RWPE2 (cell line): ENCODE results near the gene PDE7B.

Experiments
- ATAC-seq: fragments of 200-7000 bp; cut with Tn5 transposase; 3 replicates; pipeline ENCODE4 v1.9.1; 2021; ENCODE audit warnings: low read depth
- DNase-seq: peaks from one replicate; pipeline ENCODE4 v3.0.0-alpha.2; 2020; ENCODE audit warnings: low spot score
- H3K27ac ChIP-seq: fragments of 450-650 bp; 2 replicates; pipeline ENCODE4 v1.5.1; 2017; ENCODE audit warnings: mild to moderate bottlenecking; ENCODE audit not compliant: poor library complexity, severe bottlenecking
- H3K27me3 ChIP-seq: fragments of 250-450 bp; sonication (Bioruptor Pico); 2 replicates; pipeline ENCODE4 v1.5.1; 2021; ENCODE audit warnings: mild to moderate bottlenecking, moderate library complexity; ENCODE audit not compliant: insufficient read depth, poor library complexity, severe bottlenecking
- H3K36me3 ChIP-seq: fragments of 250-450 bp; sonication (Bioruptor Pico); 2 replicates; pipeline ENCODE4 v1.5.1; 2020; ENCODE audit warnings: low read depth, mild to moderate bottlenecking, moderate library complexity
- H3K4me1 ChIP-seq: fragments of 250-450 bp; sonication (Bioruptor Pico); 2 replicates; pipeline ENCODE4 v1.5.1; 2021; ENCODE audit warnings: mild to moderate bottlenecking, moderate library complexity; ENCODE audit not compliant: insufficient read depth, poor library complexity, severe bottlenecking
- H3K4me3 ChIP-seq: fragments of 250-450 bp; sonication (Bioruptor Pico); 2 replicates; pipeline ENCODE4 v1.5.1; 2021; ENCODE audit warnings: mild to moderate bottlenecking, moderate library complexity; ENCODE audit not compliant: severe bottlenecking
- H3K9me3 ChIP-seq: fragments of 250-450 bp; sonication (Bioruptor Pico); 2 replicates; pipeline ENCODE4 v1.5.1; 2021; ENCODE audit warnings: mild to moderate bottlenecking, moderate library complexity; ENCODE audit not compliant: severe bottlenecking
- CTCF ChIP-seq: fragments of 450-650 bp; IDR thresholded peaks from one replicate; pipeline ENCODE4 v1.5.1; 2017; ENCODE audit warnings: mild to moderate bottlenecking, moderate library complexity; ENCODE audit not compliant: poor library complexity, severe bottlenecking

Gene PDE7B

GRCh38 chr6:136188486-136188885 lies 337.0 kb downstream of the PDE7B start:
- Histone ChIP-seq H3K9me3 (no peaks in the 10 kb centered on the region), H3K27me3 (no peaks in the 10 kb centered on the region), H3K27ac (no peak overlapping the region), H3K36me3 (no peaks in the 10 kb centered on the region), H3K4me1 (no peaks in the 10 kb centered on the region), H3K4me3 (no peak overlapping the region)
- TF ChIP-seq CTCF = no peak
- no peak for ATAC-seq
- no peak for DNase-seq

GRCh38 chr6:136189104-136189503 lies 337.6 kb downstream of the PDE7B start:
- no peaks in the 10 kb centered on the region for H3K4me1 ChIP-seq
- no peak for TF ChIP-seq CTCF
- no peaks in the 10 kb centered on the region for H3K27me3 ChIP-seq
- DNase-seq (no peak), ATAC-seq (no peak)
- H3K27ac ChIP-seq = no peak overlapping the region
- no peaks in the 10 kb centered on the region for H3K9me3 ChIP-seq
- no peaks in the 10 kb centered on the region for H3K36me3 ChIP-seq
- H3K4me3 ChIP-seq = no peak overlapping the region

GRCh38 chr6:136191606-136192312 lies 340.3 kb downstream of the PDE7B start:
- Histone ChIP-seq H3K36me3 (no peaks in the 10 kb centered on the region), H3K9me3 (no peaks in the 10 kb centered on the region), H3K27ac (no peak overlapping the region), H3K27me3 (no peaks in the 10 kb centered on the region), H3K4me3 (no peak overlapping the region), H3K4me1 (no peaks in the 10 kb centered on the region)
- TF ChIP-seq CTCF = no peak
- DNase-seq (no peak), ATAC-seq (no peak)

GRCh38 chr6:136192902-136193301 lies 341.4 kb downstream of the PDE7B start:
- H3K9me3 ChIP-seq = no peaks in the 10 kb centered on the region
- no peaks in the 10 kb centered on the region for H3K4me1 ChIP-seq
- TF ChIP-seq CTCF = no peak
- H3K4me3 ChIP-seq = no peak overlapping the region
- no peaks in the 10 kb centered on the region for H3K36me3 ChIP-seq
- DNase-seq (no peak), ATAC-seq (no peak)
- H3K27me3 ChIP-seq = no peaks in the 10 kb centered on the region
- H3K27ac ChIP-seq = no peak overlapping the region

GRCh38 chr6:136201732-136202131 lies 350.2 kb downstream of the PDE7B start:
- Histone ChIP-seq H3K4me3 (no peak overlapping the region), H3K27me3 (no peaks in the 10 kb centered on the region), H3K4me1 (no peaks in the 10 kb centered on the region), H3K9me3 (no peaks in the 10 kb centered on the region), H3K27ac (no peak overlapping the region), H3K36me3 (no peaks in the 10 kb centered on the region)
- DNase-seq = no peak
- no peak for ATAC-seq
- no peak for TF ChIP-seq CTCF
